HG02938 (cell line): Measurements from ENCODE around the gene MLH1.

Source experiments
- ATAC-seq: cut with Tn5 transposase; IDR thresholded peaks from one replicate; pipeline ENCODE4 v1.9.1; 2021; ENCODE audit warnings: mild to moderate bottlenecking, moderate library complexity; ENCODE audit not compliant: unreplicated experiment

MLH1 gene

DNA sequence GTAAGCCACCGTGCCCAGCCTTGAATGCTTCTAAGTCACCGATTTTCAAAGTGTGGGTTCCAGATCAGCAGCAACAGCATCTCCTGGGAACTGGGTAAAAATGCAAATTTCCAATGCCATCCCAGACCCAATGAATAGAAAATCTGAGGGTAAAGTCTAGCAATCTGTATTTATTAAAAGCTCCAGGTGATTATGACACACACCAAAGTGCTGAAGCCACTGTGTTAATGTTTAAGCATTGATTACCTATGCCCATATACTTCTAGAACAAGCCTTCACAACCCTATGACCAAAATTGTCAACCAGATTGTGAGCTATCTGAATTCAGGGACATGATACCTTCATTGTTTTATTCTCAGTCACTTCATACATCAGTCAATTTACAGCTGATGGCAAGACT is 94.6 kb downstream of the MLH1 start:
- no peak for ATAC-seq

DNA sequence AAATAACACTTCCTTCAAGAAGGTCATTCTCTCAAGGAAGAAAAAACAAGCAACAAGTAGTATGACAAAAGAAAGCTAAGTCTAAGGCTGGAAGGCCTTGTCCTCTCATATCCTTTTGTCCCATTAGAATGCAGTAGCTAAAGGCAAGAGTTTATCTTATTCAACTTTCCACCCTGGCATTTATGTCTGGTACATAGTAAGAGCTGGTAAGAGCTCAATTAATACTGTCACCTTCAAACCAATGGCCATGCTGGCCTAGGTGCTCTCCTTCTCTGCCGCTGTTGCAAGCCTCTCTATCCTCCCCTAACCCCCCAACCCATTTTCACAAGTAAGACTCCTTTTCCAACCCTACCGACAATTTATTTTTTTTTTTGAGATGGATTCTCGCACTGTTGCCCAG is 99.2 kb downstream of the MLH1 start:
- ATAC-seq: no peak

GRCh38 chr3:37093481-37093880 is 100.2 kb downstream of the MLH1 start:
- ATAC-seq: no peak

DNA sequence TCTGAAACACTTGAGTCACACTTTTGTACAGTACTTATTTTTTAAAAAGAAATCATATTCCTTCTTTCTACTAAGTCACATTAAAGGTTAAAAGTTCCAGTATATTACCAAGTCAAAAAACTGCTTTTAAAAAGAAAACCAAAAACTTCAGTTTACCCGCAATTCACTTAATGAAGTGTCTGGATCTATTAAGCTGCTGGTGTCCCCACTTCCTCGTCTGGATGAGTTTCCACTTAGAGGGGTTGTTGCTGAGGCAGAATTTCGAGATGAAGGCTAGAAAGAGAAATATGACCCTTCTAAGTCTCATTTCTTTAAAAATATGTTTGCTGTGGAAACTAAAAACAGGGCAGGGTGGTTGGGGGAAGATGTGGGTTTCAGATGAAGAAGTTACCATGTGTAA is 101.3 kb downstream of the MLH1 start:
- no peak for ATAC-seq

DNA sequence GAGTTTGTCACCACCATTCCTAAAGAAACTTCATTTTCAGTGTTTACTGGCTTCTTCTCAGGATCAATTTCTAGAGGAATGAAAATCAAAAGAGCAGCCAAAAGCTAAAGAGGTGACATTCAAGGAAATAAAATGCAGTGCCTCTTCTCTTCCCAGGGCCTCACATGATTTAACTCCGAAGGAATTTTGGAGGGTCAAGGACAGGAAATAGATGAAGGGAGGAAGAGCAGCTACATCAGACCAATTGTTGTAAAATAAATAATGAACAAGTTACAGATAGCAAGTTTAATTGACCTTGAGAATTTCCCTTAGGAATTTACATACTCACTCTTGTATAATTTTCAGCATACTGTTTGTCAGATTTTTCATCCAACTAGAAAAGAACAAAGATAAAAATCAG is 103.0 kb downstream of the MLH1 start:
- ATAC-seq: no peak

- ATAC-seq: no peak
Observed at GRCh38 chr3:37096975-37097374, 103.7 kb downstream of the MLH1 start.

GRCh38 chr3:37097776-37098175 is 104.5 kb downstream of the MLH1 start:
- no peak for ATAC-seq

DNA sequence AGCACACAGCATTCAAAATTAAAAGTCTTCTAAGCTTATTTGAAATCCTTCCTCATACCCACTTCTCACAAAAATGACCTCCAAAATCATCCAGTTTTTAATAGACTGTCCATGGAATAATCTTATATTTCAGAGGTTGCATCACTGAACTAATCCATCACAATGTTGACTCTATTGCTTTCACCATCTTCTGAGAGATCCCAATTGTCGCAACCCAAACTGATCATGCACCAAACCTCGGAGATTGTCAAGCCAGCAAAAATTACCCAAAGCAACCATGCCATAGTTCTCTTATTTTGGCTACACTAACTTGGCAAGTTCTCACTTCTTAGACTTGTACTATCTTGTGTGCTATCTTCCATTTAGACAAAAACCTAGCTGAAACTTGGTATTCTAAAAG is 105.6 kb downstream of the MLH1 start:
- ATAC-seq: no peak

GRCh38 chr3:37099469-37099868 is 106.2 kb downstream of the MLH1 start:
- no peak for ATAC-seq

DNA sequence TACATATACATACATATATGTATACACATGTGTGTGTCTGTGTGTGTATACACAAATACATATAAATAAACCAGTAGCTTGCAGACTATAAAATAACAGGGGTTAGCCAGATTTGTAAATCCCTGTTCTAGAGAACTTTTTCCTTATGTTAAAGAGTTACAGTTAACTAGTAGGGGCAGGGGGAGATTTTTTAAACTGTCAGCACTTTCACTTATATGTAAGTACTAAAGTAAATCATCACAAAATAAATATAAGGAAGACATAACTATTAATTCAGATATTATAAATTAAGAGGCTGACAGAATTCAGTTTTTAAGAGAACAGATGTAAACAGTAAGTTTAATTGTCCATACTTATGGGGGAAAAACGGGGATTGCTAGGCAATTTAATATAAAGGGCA is 107.1 kb downstream of the MLH1 start:
- ATAC-seq: no peak
